HCT116 (cell line): ENCODE results near the gene NPHS1. TPM values are rescaled to one million over a fixed set of nuclear protein-coding genes. Genes with fewer than 3 reads are reported as not detected.

Experiments used
- ATAC-seq: fragments of 200-7000 bp; cut with Tn5 transposase; 2 replicates; pipeline ENCODE4 v1.9.1; 2020; ENCODE audit warnings: mild to moderate bottlenecking, moderate library complexity
- BruUV-seq: library from RNA; stranded (reverse); fragments of 400-500 nt; replicated peaks from 2 replicates; lab custom pipeline; 2021; lab: Mats Ljungman, UMichigan
- CTCF ChIA-PET: fragments of 300-600 bp; sonication (Branson Sonifier 250); formaldehyde crosslinking; loops from one replicate; lab custom pipeline; 2021; ENCODE audit warnings: antibody characterized with exemption; lab: Charles Lee
- POLR2A ChIA-PET: fragments of 300-600, 350-600 bp; sonication (Branson Sonifier 250); formaldehyde crosslinking; loops from one replicate; lab custom pipeline; 2021; ENCODE audit warnings: antibody characterized with exemption; lab: Charles Lee
- RAD21 ChIA-PET, 2 experiments: fragments of 300-600 bp; sonication (Branson Sonifier 250); formaldehyde crosslinking; loops; one replicate each; lab custom pipeline; 2023; ENCODE audit warnings: low total read pairs in 2 of 2; ENCODE audit not compliant: uncharacterized antibody in 2 of 2, unreplicated experiment in 2 of 2, low non-redundant PET in 1 of 2; lab: Charles Lee
- DNase-seq: peaks from one replicate; pipeline ENCODE4 v3.0.0-alpha.2; 2010; ENCODE audit warnings: low read depth, low spot score
- H2AFZ ChIP-seq: fragments of 200-600 bp; shearing (Covaris generic), sonication (generic); 2 replicates; pipeline ENCODE4 v1.6.1; 2017; ENCODE audit warnings: low read depth, mixed run types, mixed read lengths, antibody characterized with exemption, low read length; ENCODE audit not compliant: poor library complexity, severe bottlenecking
- H3K27ac ChIP-seq: 2 replicates; pipeline ENCODE4 v1.5.1; 2012; ENCODE audit warnings: low read depth, low read length
- H3K27me3 ChIP-seq: fragments of 200-600 bp; sonication (generic); 2 replicates; pipeline ENCODE4 v1.6.1; 2016; ENCODE audit warnings: mixed run types, low read length, mixed read lengths; ENCODE audit not compliant: insufficient read depth
- H3K36me3 ChIP-seq, 2 experiments: fragments of 200-500 bp in 1 of 2; fragments of 200-600 bp in 1 of 2; sonication (Bioruptor generic) in 1 of 2; sonication (generic) in 1 of 2; 2 replicates each; pipeline versions ENCODE4 v1.5.1 to v1.6.1; 2014 to 2016; ENCODE audit warnings: low read length in 2 of 2, inconsistent platforms in 1 of 2, mixed read lengths in 1 of 2, mixed run types in 1 of 2; ENCODE audit not compliant: insufficient read depth in 2 of 2, control insufficient read depth in 1 of 2
- H3K4me1 ChIP-seq, 2 experiments: fragments of 200-600 bp in 1 of 2; sonication (generic) in 1 of 2; 2 replicates each; pipeline versions ENCODE4 v1.5.1 to v1.6.1; 2012 to 2017; ENCODE audit warnings: low read length in 2 of 2, inconsistent platforms in 1 of 2, mild to moderate bottlenecking in 1 of 2, mixed read lengths in 1 of 2, mixed run types in 1 of 2, moderate library complexity in 1 of 2; ENCODE audit not compliant: insufficient read depth in 2 of 2, control insufficient read depth in 1 of 2
- H3K4me2 ChIP-seq: fragments of 200-600 bp; sonication (generic); 2 replicates; pipeline ENCODE4 v1.6.1; 2017; ENCODE audit warnings: mixed run types, low read length, mixed read lengths
- H3K4me3 ChIP-seq, 2 experiments: fragments of 200-600 bp in 1 of 2; sonication (generic) in 1 of 2; replicated peaks in 1 of 2; 2 replicates each; pipeline ENCODE4 v1.5.1; 2011 to 2016; ENCODE audit warnings: low read length in 2 of 2, control low read depth in 1 of 2, low read depth in 1 of 2, mild to moderate bottlenecking in 1 of 2, mixed read lengths in 1 of 2, mixed run types in 1 of 2
- H3K79me2 ChIP-seq: fragments of 200-600 bp; sonication (generic); 2 replicates; pipeline ENCODE4 v1.6.1; 2017; ENCODE audit warnings: mild to moderate bottlenecking, mixed run types, low read length, moderate library complexity, mixed read lengths; ENCODE audit not compliant: insufficient read depth
- H3K9ac ChIP-seq: fragments of 200-600 bp; sonication (generic); 2 replicates; pipeline ENCODE4 v1.6.1; 2016; ENCODE audit warnings: low read length, mixed read lengths
- H3K9me2 ChIP-seq: fragments of 200-600 bp; sonication (generic), shearing (Covaris generic); 2 replicates; pipeline ENCODE4 v1.6.1; 2017; ENCODE audit warnings: mixed run types, mild to moderate bottlenecking, moderate library complexity; ENCODE audit not compliant: insufficient read depth
- H3K9me3 ChIP-seq, 2 experiments: fragments of 200-500 bp in 1 of 2; fragments of 200-600 bp in 1 of 2; sonication (Bioruptor generic) in 1 of 2; sonication (generic) in 1 of 2; 2 replicates each; pipeline ENCODE4 v1.6.1; 2014 to 2017; ENCODE audit warnings: low read length in 2 of 2, mixed read lengths in 2 of 2, inconsistent platforms in 1 of 2, low read depth in 1 of 2, mild to moderate bottlenecking in 1 of 2, mixed run types in 1 of 2, moderate library complexity in 1 of 2; ENCODE audit not compliant: control insufficient read depth in 1 of 2, insufficient read depth in 1 of 2
- H4K20me1 ChIP-seq: fragments of 200-600 bp; sonication (generic), shearing (Covaris generic); 2 replicates; pipeline ENCODE4 v1.6.1; 2017; ENCODE audit warnings: mixed run types, mild to moderate bottlenecking, moderate library complexity; ENCODE audit not compliant: insufficient read depth
- EGR1 ChIP-seq: IDR thresholded peaks from 2 replicates; pipeline ENCODE4 v1.6.1; 2012; ENCODE audit warnings: low read depth
- ELF1 ChIP-seq: IDR thresholded peaks from 2 replicates; pipeline ENCODE4 v1.6.1; 2012; ENCODE audit warnings: low read depth, borderline replicate concordance
- EZH2phosphoT487 ChIP-seq: fragments of 200-600 bp; IDR thresholded peaks from 2 replicates; pipeline ENCODE4 v1.6.1; 2018; ENCODE audit warnings: antibody characterized with exemption, borderline replicate concordance
- RAD21 ChIP-seq: IDR thresholded peaks from 2 replicates; pipeline ENCODE4 v1.6.1; 2012; ENCODE audit warnings: low read depth, mild to moderate bottlenecking
- SRF ChIP-seq: IDR thresholded peaks from 2 replicates; pipeline ENCODE4 v1.6.1; 2012; ENCODE audit warnings: low read depth
- TCF7L2 ChIP-seq: IDR thresholded peaks from 2 replicates; pipeline ENCODE4 v1.7.0; 2011; ENCODE audit warnings: borderline replicate concordance, inconsistent platforms; ENCODE audit not compliant: insufficient read depth, insufficient read length; ENCODE audit errors: extremely low read depth
- ZNF274 ChIP-seq: fragments of 200-500 bp; sonication (Bioruptor generic); IDR thresholded peaks from 2 replicates; pipeline ENCODE4 v1.6.1; 2014; ENCODE audit warnings: mild to moderate bottlenecking, low read depth, low read length, inconsistent platforms
- intact Hi-C: fragments of 100-400 bp; cut with micrococcal nuclease; formaldehyde crosslinking; loops from 2 replicates; pipeline ENCODE4 v1.10.0; 2022
- total RNA-seq: library from RNA; stranded (reverse); gene quantifications from one replicate; pipeline ENCODE4 v1.2.1, GENCODE V29; 2021; ENCODE audit not compliant: unreplicated experiment
- TF ChIP-seq, protein P1 (sequence below): IDR thresholded peaks from 2 replicates; pipeline ENCODE4 v1.6.1; 2012; ENCODE audit warnings: low read depth
- TF ChIP-seq, protein P2 (sequence below): IDR thresholded peaks from 2 replicates; pipeline ENCODE4 v1.6.1; 2012

NPHS1 gene
- total RNA-seq, 1 experiment from 2014 or later, result 0.57 TPM

DNA sequence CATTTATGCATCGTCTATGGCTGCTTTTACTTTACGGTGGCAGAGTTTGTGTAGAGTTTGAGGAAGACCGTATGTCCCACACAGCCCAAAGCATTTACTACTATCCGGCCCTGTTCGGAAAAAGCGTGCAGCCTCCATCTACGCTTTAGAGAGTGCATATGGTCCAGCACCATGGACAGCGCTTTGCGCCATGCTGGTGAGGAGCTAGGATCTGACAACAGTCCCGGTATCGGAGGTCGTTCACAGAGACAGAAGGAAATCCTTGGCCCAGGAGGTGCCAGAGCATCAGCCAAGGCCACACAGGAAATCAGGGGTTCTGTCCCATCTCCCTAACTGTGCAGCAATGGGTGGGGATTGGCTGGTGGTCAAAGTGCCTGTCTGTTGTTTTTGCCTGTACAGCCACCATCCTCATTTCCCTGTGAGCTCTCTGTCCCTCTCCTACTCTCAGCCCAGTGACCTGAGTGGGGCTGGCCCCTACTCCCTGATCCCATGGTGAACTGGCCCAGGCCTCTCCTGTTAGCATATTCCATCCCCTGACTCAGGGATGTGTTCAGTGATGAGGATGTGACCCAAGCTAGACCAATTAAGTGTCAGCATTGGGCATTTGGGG is 23.5 kb downstream of the NPHS1 start:
- H3K36me3 ChIP-seq, result no peaks in the 10 kb centered on the region
- H3K4me3 ChIP-seq, result no peak overlapping the region
- H3K79me2 ChIP-seq, result no peaks in the 10 kb centered on the region
- no peak overlapping the region for H2AFZ ChIP-seq
- H3K27ac ChIP-seq, result no peak overlapping the region
- ChIA-PET POLR2A (no interaction called here), CTCF (no interaction called here), RAD21 (no interaction called here)
- H3K9me2 ChIP-seq, result no peaks in the 10 kb centered on the region
- TF ChIP-seq EGR1, result no peak
- TF ChIP-seq, protein P1, sequence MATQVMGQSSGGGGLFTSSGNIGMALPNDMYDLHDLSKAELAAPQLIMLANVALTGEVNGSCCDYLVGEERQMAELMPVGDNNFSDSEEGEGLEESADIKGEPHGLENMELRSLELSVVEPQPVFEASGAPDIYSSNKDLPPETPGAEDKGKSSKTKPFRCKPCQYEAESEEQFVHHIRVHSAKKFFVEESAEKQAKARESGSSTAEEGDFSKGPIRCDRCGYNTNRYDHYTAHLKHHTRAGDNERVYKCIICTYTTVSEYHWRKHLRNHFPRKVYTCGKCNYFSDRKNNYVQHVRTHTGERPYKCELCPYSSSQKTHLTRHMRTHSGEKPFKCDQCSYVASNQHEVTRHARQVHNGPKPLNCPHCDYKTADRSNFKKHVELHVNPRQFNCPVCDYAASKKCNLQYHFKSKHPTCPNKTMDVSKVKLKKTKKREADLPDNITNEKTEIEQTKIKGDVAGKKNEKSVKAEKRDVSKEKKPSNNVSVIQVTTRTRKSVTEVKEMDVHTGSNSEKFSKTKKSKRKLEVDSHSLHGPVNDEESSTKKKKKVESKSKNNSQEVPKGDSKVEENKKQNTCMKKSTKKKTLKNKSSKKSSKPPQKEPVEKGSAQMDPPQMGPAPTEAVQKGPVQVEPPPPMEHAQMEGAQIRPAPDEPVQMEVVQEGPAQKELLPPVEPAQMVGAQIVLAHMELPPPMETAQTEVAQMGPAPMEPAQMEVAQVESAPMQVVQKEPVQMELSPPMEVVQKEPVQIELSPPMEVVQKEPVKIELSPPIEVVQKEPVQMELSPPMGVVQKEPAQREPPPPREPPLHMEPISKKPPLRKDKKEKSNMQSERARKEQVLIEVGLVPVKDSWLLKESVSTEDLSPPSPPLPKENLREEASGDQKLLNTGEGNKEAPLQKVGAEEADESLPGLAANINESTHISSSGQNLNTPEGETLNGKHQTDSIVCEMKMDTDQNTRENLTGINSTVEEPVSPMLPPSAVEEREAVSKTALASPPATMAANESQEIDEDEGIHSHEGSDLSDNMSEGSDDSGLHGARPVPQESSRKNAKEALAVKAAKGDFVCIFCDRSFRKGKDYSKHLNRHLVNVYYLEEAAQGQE, result peak; percentile 99
- TF ChIP-seq SRF, result no peak
- TF ChIP-seq, protein P2, sequence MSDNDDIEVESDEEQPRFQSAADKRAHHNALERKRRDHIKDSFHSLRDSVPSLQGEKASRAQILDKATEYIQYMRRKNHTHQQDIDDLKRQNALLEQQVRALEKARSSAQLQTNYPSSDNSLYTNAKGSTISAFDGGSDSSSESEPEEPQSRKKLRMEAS, result peak; percentile 17; the same call in 1 of the 2 replicates
- no peak for TF ChIP-seq TCF7L2
- TF ChIP-seq ZNF274, result no peak
- no peak for TF ChIP-seq EZH2phosphoT487
- no peak for TF ChIP-seq RAD21
- TF ChIP-seq ELF1, result no peak
- H3K27me3 ChIP-seq, result peaks cover 33% of the 10 kb centered on the region
- H3K4me1 ChIP-seq, result no peaks in the 10 kb centered on the region
- peak; percentile 60 for ATAC-seq
- no TSS peak for BruUV-seq
- H3K4me2 ChIP-seq, result no peak overlapping the region
- intact Hi-C loops, result loop anchor here (2.0 kb wide), 1 partner anchor 50 kb away; no protein-coding TSS in a partner anchor
- no peaks in the 10 kb centered on the region for H4K20me1 ChIP-seq
- no peak for DNase-seq
- no peak overlapping the region for H3K9ac ChIP-seq
- H3K9me3 ChIP-seq, result no peaks in the 10 kb centered on the region
